Activated CD4-positive, alpha-beta T cell treated with anti-CD3 and anti-CD28 coated beads for 36 hours (primary cell): ENCODE data around the gene TP53I11. TPM values are rescaled to one million over a fixed set of nuclear protein-coding genes. Genes with fewer than 3 reads are reported as not detected.

Experiments used
- ATAC-seq: fragments of 200-7000 bp; cut with Tn5 transposase; one replicate; pipeline ENCODE4 v1.10.0; 2021; ENCODE audit warnings: mild to moderate bottlenecking, moderate library complexity
- CTCF ChIA-PET: fragments of 350-600 bp; sonication (Branson Sonifier 250); formaldehyde crosslinking; loops from one replicate; lab custom pipeline; 2021; ENCODE audit warnings: antibody characterized with exemption; lab: Charles Lee
- POLR2A ChIA-PET: fragments of 350-600 bp; sonication (Branson Sonifier 250); formaldehyde crosslinking; loops from one replicate; lab custom pipeline; 2021; ENCODE audit warnings: antibody characterized with exemption, inconsistent platforms; lab: Charles Lee
- DNase-seq: peaks from one replicate; pipeline ENCODE4 v3.0.0-alpha.2; 2020
- H3K27ac Mint-ChIP-seq: one replicate; pipeline ENCODE4 v1.8.0; 2021; ENCODE audit warnings: mixed read lengths
- H3K27me3 Mint-ChIP-seq: one replicate; pipeline ENCODE4 v1.8.0; 2021; ENCODE audit warnings: mixed read lengths
- H3K36me3 Mint-ChIP-seq: one replicate; pipeline ENCODE4 v1.8.0; 2021; ENCODE audit warnings: low read depth, mixed read lengths
- H3K4me1 Mint-ChIP-seq: one replicate; pipeline ENCODE4 v1.8.0; 2021; ENCODE audit warnings: mixed read lengths
- H3K4me3 Mint-ChIP-seq: one replicate; pipeline ENCODE4 v1.8.0; 2021; ENCODE audit warnings: mild to moderate bottlenecking, moderate library complexity, mixed read lengths
- H3K9me3 Mint-ChIP-seq: one replicate; pipeline ENCODE4 v1.8.0; 2021; ENCODE audit warnings: low read depth, mixed read lengths
- intact Hi-C, 2 experiments: fragments of 100-400 bp; cut with DNase I in 1 of 2; cut with micrococcal nuclease in 1 of 2; formaldehyde crosslinking; loops; one replicate each; pipeline versions ENCODE4 v1.14.2 to v1.15.1; 2022 to 2024; cut with DNase I, micrococcal nuclease
- total RNA-seq, 2 experiments: library from RNA; stranded (reverse); gene quantifications; one replicate each; pipeline ENCODE4 v1.2.3, GENCODE V29; 2021

TP53I11 gene
- total RNA-seq, result 10 to 100 TPM; 14.3 to 15.8 TPM

GRCh38 chr11:44950625-44951476 is at the start of gene TP53I11:
Gene TP53I11, minus strand, starts transcription at chr11:44950883. Its CDS starts 12,548 bp downstream, at chr11:44938335.
- H3K4me1 Mint-ChIP-seq, result peaks cover 10% of the 10 kb centered on the region
- H3K4me3 Mint-ChIP-seq, result peak within 1 kb of the TSS; percentile 71
- no peaks in the 10 kb centered on the region for H3K27me3 Mint-ChIP-seq
- ATAC-seq, result peak; percentile 76
- no peak within 1 kb of the TSS for H3K27ac Mint-ChIP-seq
- ChIA-PET CTCF (interaction anchor here (0.6 to 1.4 kb wide), 5 partner anchors 111 to 514 kb away, joined by 3 to 5 read pairs (median 3); no protein-coding TSS in a partner anchor), POLR2A (no interaction called here)
- H3K36me3 Mint-ChIP-seq, result no peaks in the 10 kb centered on the region
- peak; percentile 84 for DNase-seq
- intact Hi-C loops, result loop anchor here in 1 of 2 experiments (2.0 kb wide), 1 partner anchor 196 kb away; the partner anchor contains the start of gene PRDM11
- no peaks in the 10 kb centered on the region for H3K9me3 Mint-ChIP-seq

GRCh38 chr11:44999068-44999467 is 48.4 kb upstream of the TP53I11 start:
- H3K27ac Mint-ChIP-seq, result no peak overlapping the region
- no peak for ATAC-seq

GRCh38 chr11:44998051-44998450 is 47.4 kb upstream of the TP53I11 start:
- Mint-ChIP-seq H3K9me3 (no peaks in the 10 kb centered on the region), H3K27me3 (no peaks in the 10 kb centered on the region), H3K4me1 (no peaks in the 10 kb centered on the region), H3K27ac (no peak overlapping the region), H3K4me3 (no peak overlapping the region), H3K36me3 (no peaks in the 10 kb centered on the region)
- ChIA-PET POLR2A (no interaction called here), CTCF (interaction anchor here (0.9 to 1.1 kb wide), 2 partner anchors 87 to 105 kb away, joined by 3 to 5 read pairs; no protein-coding TSS in a partner anchor)
- intact Hi-C loops, result no loop called here
- ATAC-seq, result no peak
- DNase-seq, result no peak

More at GRCh38 chr11:44999068-44999467, 48.4 kb upstream of the TP53I11 start:
- POLR2A ChIA-PET, result no interaction called here
- DNase-seq, result no peak
- intact Hi-C loops, result no loop called here
- Mint-ChIP-seq H3K9me3 (no peaks in the 10 kb centered on the region), H3K4me1 (no peaks in the 10 kb centered on the region), H3K36me3 (no peaks in the 10 kb centered on the region), H3K4me3 (no peak overlapping the region), H3K27me3 (no peaks in the 10 kb centered on the region)
- CTCF ChIA-PET, result interaction anchor here (0.6 to 0.7 kb wide), 2 partner anchors 58 to 60 kb away, joined by 3 read pairs; no protein-coding TSS in a partner anchor

GRCh38 chr11:44997566-44997965 is 46.9 kb upstream of the TP53I11 start:
- H3K4me1 Mint-ChIP-seq, result no peaks in the 10 kb centered on the region
- ChIA-PET CTCF (interaction anchor here (0.9 to 1.1 kb wide), 2 partner anchors 86 to 105 kb away, joined by 3 to 5 read pairs; no protein-coding TSS in a partner anchor), POLR2A (no interaction called here)
- ATAC-seq (no peak), DNase-seq (no peak)
- no peak overlapping the region for H3K4me3 Mint-ChIP-seq
- no peak overlapping the region for H3K27ac Mint-ChIP-seq
- H3K9me3 Mint-ChIP-seq, result no peaks in the 10 kb centered on the region
- intact Hi-C loops, result no loop called here
- H3K27me3 Mint-ChIP-seq, result no peaks in the 10 kb centered on the region
- H3K36me3 Mint-ChIP-seq, result no peaks in the 10 kb centered on the region

GRCh38 chr11:44994753-44995152 is 44.1 kb upstream of the TP53I11 start:
- POLR2A ChIA-PET, result no interaction called here
- no peaks in the 10 kb centered on the region for H3K36me3 Mint-ChIP-seq
- ATAC-seq, result no peak

GRCh38 chr11:44993971-44994704 is 43.5 kb upstream of the TP53I11 start:
- ATAC-seq, result no peak
- no peaks in the 10 kb centered on the region for H3K9me3 Mint-ChIP-seq

More at GRCh38 chr11:44994753-44995152, 44.1 kb upstream of the TP53I11 start:
- H3K27me3 Mint-ChIP-seq, result no peaks in the 10 kb centered on the region
- CTCF ChIA-PET, result no interaction called here
- H3K4me1 Mint-ChIP-seq, result no peaks in the 10 kb centered on the region
- no peaks in the 10 kb centered on the region for H3K9me3 Mint-ChIP-seq
- intact Hi-C loops, result no loop called here
- no peak overlapping the region for H3K27ac Mint-ChIP-seq
- no peak for DNase-seq
- H3K4me3 Mint-ChIP-seq, result no peak overlapping the region

GRCh38 chr11:44992774-44993173 is 42.1 kb upstream of the TP53I11 start:
- DNase-seq, result no peak
- intact Hi-C loops, result no loop called here
- no peaks in the 10 kb centered on the region for H3K9me3 Mint-ChIP-seq
- no peaks in the 10 kb centered on the region for H3K36me3 Mint-ChIP-seq
- no peaks in the 10 kb centered on the region for H3K27me3 Mint-ChIP-seq
- ATAC-seq, result no peak
- CTCF ChIA-PET, result no interaction called here
- POLR2A ChIA-PET, result no interaction called here
- H3K27ac Mint-ChIP-seq, result no peak overlapping the region
- H3K4me1 Mint-ChIP-seq, result no peaks in the 10 kb centered on the region
- H3K4me3 Mint-ChIP-seq, result no peak overlapping the region

More at GRCh38 chr11:44993971-44994704, 43.5 kb upstream of the TP53I11 start:
- H3K36me3 Mint-ChIP-seq, result no peaks in the 10 kb centered on the region
- ChIA-PET POLR2A (no interaction called here), CTCF (no interaction called here)
- H3K27ac Mint-ChIP-seq, result no peak overlapping the region
- H3K27me3 Mint-ChIP-seq, result no peaks in the 10 kb centered on the region
- intact Hi-C loops, result no loop called here
- no peaks in the 10 kb centered on the region for H3K4me1 Mint-ChIP-seq
- no peak for DNase-seq
- no peak overlapping the region for H3K4me3 Mint-ChIP-seq

- Mint-ChIP-seq H3K4me1 (no peaks in the 10 kb centered on the region), H3K27me3 (no peaks in the 10 kb centered on the region), H3K27ac (no peak overlapping the region), H3K4me3 (no peak overlapping the region), H3K9me3 (no peaks in the 10 kb centered on the region), H3K36me3 (no peaks in the 10 kb centered on the region)
- DNase-seq (no peak), ATAC-seq (no peak)
- ChIA-PET POLR2A (no interaction called here), CTCF (no interaction called here)
- intact Hi-C loops, result no loop called here
These were observed 41.5 kb upstream of the TP53I11 start for GRCh38 chr11:44992181-44992582.

- ChIA-PET POLR2A (no interaction called here), CTCF (interaction anchor here (0.5 kb wide), 1 partner anchor 123 kb away, joined by 3 read pairs; no protein-coding TSS in a partner anchor)
- DNase-seq (no peak), ATAC-seq (no peak)
- no peak overlapping the region for H3K27ac Mint-ChIP-seq
- no peaks in the 10 kb centered on the region for H3K27me3 Mint-ChIP-seq
- H3K4me1 Mint-ChIP-seq, result no peaks in the 10 kb centered on the region
- H3K4me3 Mint-ChIP-seq, result no peak overlapping the region
- intact Hi-C loops, result no loop called here
- H3K36me3 Mint-ChIP-seq, result no peaks in the 10 kb centered on the region
- no peaks in the 10 kb centered on the region for H3K9me3 Mint-ChIP-seq
These were observed 40.0 kb upstream of the TP53I11 start for GRCh38 chr11:44990665-44991064.

GRCh38 chr11:44989831-44990566 is 39.3 kb upstream of the TP53I11 start:
- Mint-ChIP-seq H3K36me3 (no peaks in the 10 kb centered on the region), H3K27ac (no peak overlapping the region), H3K4me3 (no peak overlapping the region), H3K9me3 (no peaks in the 10 kb centered on the region), H3K4me1 (no peaks in the 10 kb centered on the region), H3K27me3 (no peaks in the 10 kb centered on the region)
- no peak for ATAC-seq
- intact Hi-C loops, result no loop called here
- no peak for DNase-seq
- ChIA-PET POLR2A (no interaction called here), CTCF (interaction anchor here (0.7 kb wide), 1 partner anchor 54 kb away, joined by 4 read pairs; no protein-coding TSS in a partner anchor)
